HL-60 (cell line): Measurements from ENCODE around the gene PACSIN1.

ENCODE experiments used
- GABPA ChIP-seq: IDR thresholded peaks from 2 replicates; pipeline ENCODE4 v1.6.1; 2012; ENCODE audit warnings: low read depth
- POLR2AphosphoS5 ChIP-seq: IDR thresholded peaks from 2 replicates; pipeline ENCODE4 v1.6.1; 2012; ENCODE audit warnings: low read depth
- REST ChIP-seq: IDR thresholded peaks from 2 replicates; pipeline ENCODE4 v1.6.1; 2012; ENCODE audit warnings: low read depth; ENCODE audit not compliant: insufficient replicate concordance
- TF ChIP-seq, protein P1 (sequence below): IDR thresholded peaks from one replicate; pipeline ENCODE4 v1.5.1; 2011; ENCODE audit warnings: low read length, control low read depth, inconsistent platforms; ENCODE audit not compliant: insufficient read depth

- TF ChIP-seq, protein P1, sequence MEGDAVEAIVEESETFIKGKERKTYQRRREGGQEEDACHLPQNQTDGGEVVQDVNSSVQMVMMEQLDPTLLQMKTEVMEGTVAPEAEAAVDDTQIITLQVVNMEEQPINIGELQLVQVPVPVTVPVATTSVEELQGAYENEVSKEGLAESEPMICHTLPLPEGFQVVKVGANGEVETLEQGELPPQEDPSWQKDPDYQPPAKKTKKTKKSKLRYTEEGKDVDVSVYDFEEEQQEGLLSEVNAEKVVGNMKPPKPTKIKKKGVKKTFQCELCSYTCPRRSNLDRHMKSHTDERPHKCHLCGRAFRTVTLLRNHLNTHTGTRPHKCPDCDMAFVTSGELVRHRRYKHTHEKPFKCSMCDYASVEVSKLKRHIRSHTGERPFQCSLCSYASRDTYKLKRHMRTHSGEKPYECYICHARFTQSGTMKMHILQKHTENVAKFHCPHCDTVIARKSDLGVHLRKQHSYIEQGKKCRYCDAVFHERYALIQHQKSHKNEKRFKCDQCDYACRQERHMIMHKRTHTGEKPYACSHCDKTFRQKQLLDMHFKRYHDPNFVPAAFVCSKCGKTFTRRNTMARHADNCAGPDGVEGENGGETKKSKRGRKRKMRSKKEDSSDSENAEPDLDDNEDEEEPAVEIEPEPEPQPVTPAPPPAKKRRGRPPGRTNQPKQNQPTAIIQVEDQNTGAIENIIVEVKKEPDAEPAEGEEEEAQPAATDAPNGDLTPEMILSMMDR, result no peak
- TF ChIP-seq POLR2AphosphoS5, result peak; percentile 60
- TF ChIP-seq REST, result no peak
- no peak for TF ChIP-seq GABPA
These were observed 49.0 kb upstream of the PACSIN1 start for GRCh38 chr6:34416877-34417371.
